Myometrial cell (primary cell): ENCODE data around the gene SNHG17. TPM values are rescaled to one million over a fixed set of nuclear protein-coding genes. Genes with fewer than 3 reads are reported as not detected.

ENCODE experiments used
- total RNA-seq: library from RNA; depleted of rRNA; stranded (reverse); fragments of >200 nt; gene quantifications from 2 replicates; pipeline ENCODE4 v1.2.3, GENCODE V29; 2015

The SNHG17 gene
- 3.2 and 15.2 TPM in 2 replicates for total RNA-seq

GRCh38 chr20:38434770-38435554, at the start of gene SNHG17:
Gene SNHG17 (minus strand): TSS chr20:38435328.

GRCh38 chr20:38472513-38473366, 37.6 kb upstream of the SNHG17 start, which contains the start of gene RALGAPB:
Gene RALGAPB (plus strand): TSS chr20:38472843. CDS start chr20:38488433, 15,590 bp downstream.

Other genes with a start within 250 kb of the SNHG17 start
- 2.8 and 3.5 TPM in 2 replicates for gene KIAA1755, start 174.6 kb downstream of the SNHG17 start, total RNA-seq
- gene BPI, start 131.2 kb downstream of the SNHG17 start, total RNA-seq, result not detected in 2 replicates
- not detected in 2 replicates for gene LBP, start 88.8 kb downstream of the SNHG17 start, total RNA-seq
- 19.3 and 21.6 TPM in 2 replicates for gene RALGAPB, start 37.5 kb upstream of the SNHG17 start, total RNA-seq
- gene ADIG, start 145.9 kb upstream of the SNHG17 start, total RNA-seq, result not detected in 2 replicates
- under 0.01 and 1.2 TPM in 2 replicates for gene ARHGAP40, start 166.5 kb upstream of the SNHG17 start, total RNA-seq